PC-3 (cell line): ENCODE measurements around the gene KLHL2.
"Not testable (repeated sequence)": the region's sequence is repeated elsewhere in the genome, so short reads cannot be mapped to it uniquely, and the experiment has no call there.

Source experiments
- CTCF ChIP-seq: fragments of 300-600 bp; sonication (generic); conservative IDR thresholded peaks from 2 replicates; pipeline ENCODE4 v1.5.1; 2017; ENCODE audit warnings: antibody characterized with exemption, low read depth, mild to moderate bottlenecking, low read length
- EZH2 ChIP-seq: fragments of 300-600 bp; sonication (generic); IDR thresholded peaks from one replicate; pipeline ENCODE4 v1.6.1; 2017; ENCODE audit warnings: antibody characterized with exemption, mild to moderate bottlenecking, low read length; ENCODE audit not compliant: unreplicated experiment
- EZH2phosphoT487 ChIP-seq: fragments of 300-600 bp; sonication (generic); IDR thresholded peaks from 2 replicates; pipeline ENCODE4 v1.6.1; 2018; ENCODE audit warnings: mild to moderate bottlenecking, antibody characterized with exemption, low read length, borderline replicate concordance

- TF ChIP-seq CTCF, EZH2, EZH2phosphoT487: not testable (repeated sequence)
Observed at GRCh38 chr4:165284697-165285096, 77.3 kb downstream of the KLHL2 start.
